ENCODE data around the gene PSMB3.

PSMB3 gene

DNA sequence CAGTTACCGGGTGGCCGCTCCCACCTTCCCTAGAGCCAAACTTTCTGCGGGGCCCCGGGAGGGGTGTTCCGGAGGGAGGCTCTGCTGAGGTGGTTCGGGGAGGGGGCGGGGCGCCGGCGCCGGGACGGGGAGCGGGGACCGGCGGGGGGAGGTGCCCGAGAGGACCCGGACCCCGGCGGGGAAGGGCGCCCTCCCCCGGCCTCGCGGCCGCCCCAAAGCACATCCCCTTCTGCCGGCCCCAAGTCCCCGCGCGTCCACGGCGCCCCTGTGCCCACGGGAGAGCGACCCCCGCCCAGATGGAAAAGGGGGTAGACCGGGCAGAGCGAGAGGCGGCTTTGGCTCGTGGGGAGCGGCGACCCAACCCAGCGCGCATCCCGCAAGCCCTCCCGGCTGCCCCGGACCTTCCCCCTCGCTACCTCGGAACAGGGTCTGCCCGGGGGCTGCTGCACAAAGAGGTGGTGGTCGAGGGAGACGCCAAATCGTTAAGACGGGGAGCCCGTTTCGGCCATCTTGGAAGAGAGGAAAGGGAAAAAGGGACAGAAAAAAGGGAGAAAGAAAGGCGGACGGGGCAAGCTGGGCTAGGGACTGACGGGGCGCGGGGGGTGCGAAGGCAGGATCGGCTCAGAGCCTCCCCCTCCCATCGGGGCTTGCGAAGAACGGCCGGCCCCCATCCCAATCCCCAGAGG lies 4.9 kb upstream of the PSMB3 start (continued):
- peak; percentile 37; the same call in 1 of the 2 replicates for TF ChIP-seq ZNF223 (tag by site-specific recombination; IDR thresholded peaks at IDR 0.05)
- TF ChIP-seq ZNF391 (tag by site-specific recombination; IDR thresholded peaks at IDR 0.05; ENCODE audit: borderline replicate concordance, low read depth) = no peak
- TF ChIP-seq ZNF155 (tag by site-specific recombination; IDR thresholded peaks at IDR 0.05) = no peak
- TF ChIP-seq ZXDB (tag by site-specific recombination; IDR thresholded peaks at IDR 0.05) = peak; percentile 12; the same call in 1 of the 2 replicates
- no peak for TF ChIP-seq SCRT2 (tag by site-specific recombination; IDR thresholded peaks at IDR 0.05)
- peak; percentile 37 for TF ChIP-seq IKZF3 (tag by site-specific recombination; IDR thresholded peaks at IDR 0.05)
- TF ChIP-seq ZFP69B (tag by site-specific recombination; IDR thresholded peaks at IDR 0.05) = no peak
- no peak for TF ChIP-seq ZNF26 (tag by site-specific recombination; IDR thresholded peaks at IDR 0.05)
- peak; percentile 54; the same call in 1 of the 2 replicates for TF ChIP-seq KLF9 (tag by site-specific recombination; IDR thresholded peaks at IDR 0.05; ENCODE audit: low read depth)
- no peak for TF ChIP-seq BCL11A (tag by site-specific recombination; IDR thresholded peaks at IDR 0.05; ENCODE audit: low read depth)
- peak; percentile 52; the same call in 1 of the 2 replicates for TF ChIP-seq ZNF561 (tag by site-specific recombination; IDR thresholded peaks at IDR 0.05; ENCODE audit: borderline replicate concordance)
- peak; percentile 90 for TF ChIP-seq PRDM1 (tag by site-specific recombination; IDR thresholded peaks at IDR 0.05)
- no peak for TF ChIP-seq ZNF510 (tag by site-specific recombination; IDR thresholded peaks at IDR 0.05; ENCODE audit: insufficient replicate concordance)
- no peak for TF ChIP-seq ZNF777 (tag by site-specific recombination; IDR thresholded peaks at IDR 0.05; ENCODE audit: borderline replicate concordance)
- no peak for TF ChIP-seq ZNF791 (tag by site-specific recombination; IDR thresholded peaks at IDR 0.05)
- TF ChIP-seq, protein P1, sequence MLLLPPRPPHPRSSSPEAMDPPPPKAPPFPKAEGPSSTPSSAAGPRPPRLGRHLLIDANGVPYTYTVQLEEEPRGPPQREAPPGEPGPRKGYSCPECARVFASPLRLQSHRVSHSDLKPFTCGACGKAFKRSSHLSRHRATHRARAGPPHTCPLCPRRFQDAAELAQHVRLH (tag by site-specific recombination; IDR thresholded peaks at IDR 0.05) = no peak
- TF ChIP-seq INSM2 (tag by site-specific recombination; IDR thresholded peaks at IDR 0.05) = 0 out of 2 replicates have a peak, but pooled peaks have one; percentile 14
- TF ChIP-seq ZNF626 (tag by site-specific recombination; IDR thresholded peaks at IDR 0.05) = no peak
- TF ChIP-seq ZNF148 (tag by site-specific recombination; IDR thresholded peaks at IDR 0.05; ENCODE audit: borderline replicate concordance) = no peak
- TF ChIP-seq ZBTB20 (tag by site-specific recombination; IDR thresholded peaks at IDR 0.05) = peak; percentile 91
- TF ChIP-seq, protein P2, sequence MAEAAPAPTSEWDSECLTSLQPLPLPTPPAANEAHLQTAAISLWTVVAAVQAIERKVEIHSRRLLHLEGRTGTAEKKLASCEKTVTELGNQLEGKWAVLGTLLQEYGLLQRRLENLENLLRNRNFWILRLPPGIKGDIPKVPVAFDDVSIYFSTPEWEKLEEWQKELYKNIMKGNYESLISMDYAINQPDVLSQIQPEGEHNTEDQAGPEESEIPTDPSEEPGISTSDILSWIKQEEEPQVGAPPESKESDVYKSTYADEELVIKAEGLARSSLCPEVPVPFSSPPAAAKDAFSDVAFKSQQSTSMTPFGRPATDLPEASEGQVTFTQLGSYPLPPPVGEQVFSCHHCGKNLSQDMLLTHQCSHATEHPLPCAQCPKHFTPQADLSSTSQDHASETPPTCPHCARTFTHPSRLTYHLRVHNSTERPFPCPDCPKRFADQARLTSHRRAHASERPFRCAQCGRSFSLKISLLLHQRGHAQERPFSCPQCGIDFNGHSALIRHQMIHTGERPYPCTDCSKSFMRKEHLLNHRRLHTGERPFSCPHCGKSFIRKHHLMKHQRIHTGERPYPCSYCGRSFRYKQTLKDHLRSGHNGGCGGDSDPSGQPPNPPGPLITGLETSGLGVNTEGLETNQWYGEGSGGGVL (tag by site-specific recombination; IDR thresholded peaks at IDR 0.05) = peak; percentile 84
- TF ChIP-seq ZNF48 (tag by site-specific recombination; IDR thresholded peaks at IDR 0.05) = no peak
- peak; percentile 59 for TF ChIP-seq GLIS2 (tag by site-specific recombination; IDR thresholded peaks at IDR 0.05)
- TF ChIP-seq TRIM28 (IDR thresholded peaks at IDR 0.05; ENCODE audit: borderline replicate concordance, low read length) = no peak
- TF ChIP-seq ZNF423 (tag by site-specific recombination; IDR thresholded peaks at IDR 0.05) = peak; percentile 56; the same call in 1 of the 2 replicates
- TF ChIP-seq ZBTB17 (tag by site-specific recombination; IDR thresholded peaks at IDR 0.05) = peak; percentile 34; the same call in 1 of the 2 replicates
- TF ChIP-seq ZNF560 (tag by site-specific recombination; IDR thresholded peaks at IDR 0.05; ENCODE audit: borderline replicate concordance) = no peak
- peak; percentile 94 for TF ChIP-seq ZNF366 (tag by site-specific recombination; conservative IDR thresholded peaks at IDR 0.05)
- TF ChIP-seq ZNF335 (tag by site-specific recombination; conservative IDR thresholded peaks at IDR 0.05) = peak; percentile 96
- no peak for TF ChIP-seq ZNF544 (tag by site-specific recombination; IDR thresholded peaks at IDR 0.05)
- no peak for TF ChIP-seq ZNF24 (tag by site-specific recombination; IDR thresholded peaks at IDR 0.05)
- TF ChIP-seq RBAK (tag by site-specific recombination; IDR thresholded peaks at IDR 0.05) = no peak
- TF ChIP-seq MEIS1 (CRISPR knock-in tag; IDR thresholded peaks at IDR 0.05; ENCODE audit: borderline replicate concordance) = no peak
- no peak for TF ChIP-seq OSR2 (tag by site-specific recombination; IDR thresholded peaks at IDR 0.05)

Data from HEK293 (cell line).